Omental fat pad (tissue), 4 donors: ENCODE measurements around the gene CD6. TPM values are rescaled to one million over a fixed set of nuclear protein-coding genes. Genes with fewer than 3 reads are reported as not detected.

Experiments
- ATAC-seq: fragments of 150-250 bp; one replicate; pipeline ENCODE4 v1.9.1; 2016; ENCODE audit warnings: mild to moderate bottlenecking, moderate library complexity; ENCODE audit not compliant: low FRiP score
- DNase-seq: peaks from one replicate; pipeline ENCODE4 v3.0.0-alpha.2; 2019; ENCODE audit warnings: low spot score
- CTCF ChIP-seq, 3 donors: fragments of 450-650 bp; IDR thresholded peaks; one replicate each; pipeline ENCODE4 v1.5.1; 2016 to 2017; ENCODE audit warnings: antibody characterized with exemption in 3 of 3, mild to moderate bottlenecking in 3 of 3, moderate library complexity in 2 of 3
- total RNA-seq, 4 donors: library from RNA; depleted of rRNA; stranded (reverse); fragments of >200 nt; gene quantifications; one replicate each; pipeline ENCODE4 v1.1.0, GENCODE V29; 2016

CD6 gene
- total RNA-seq, 4 donors from 2014 or later: 0.79 to 6.5 (median 2.2) TPM

- DNase-seq (no peak), ATAC-seq (peak; percentile 54)
- no peak for TF ChIP-seq CTCF (IDR thresholded peaks at IDR 0.05)
Measured at GRCh38 chr11:61007956-61008896, 36.7 kb downstream of the CD6 start.

- ATAC-seq: no peak
- TF ChIP-seq CTCF (IDR thresholded peaks at IDR 0.05): no peak
- DNase-seq: no peak
Measured at GRCh38 chr11:61008971-61009370, 37.5 kb downstream of the CD6 start.

GRCh38 chr11:61009392-61010275 is 38.2 kb downstream of the CD6 start:
- TF ChIP-seq CTCF (IDR thresholded peaks at IDR 0.05): no peak
- no peak for DNase-seq
- no peak for ATAC-seq

GRCh38 chr11:61010466-61011228 is 39.2 kb downstream of the CD6 start:
- no peak for DNase-seq
- no peak for TF ChIP-seq CTCF (IDR thresholded peaks at IDR 0.05)
- no peak for ATAC-seq

- TF ChIP-seq CTCF (IDR thresholded peaks at IDR 0.05): no peak
- ATAC-seq (no peak), DNase-seq (no peak)
Measured at GRCh38 chr11:61011229-61011870, 39.9 kb downstream of the CD6 start.
